ENCODE data around the gene CELSR1. TPM values are rescaled to one million over a fixed set of nuclear protein-coding genes. Genes with fewer than 3 reads are reported as not detected.

The CELSR1 gene
- total RNA-seq, 1 experiment from 2014 or later, result 19.6 TPM

- TF ChIP-seq CTCF (IDR thresholded peaks at IDR 0.05 in 2 of 3, conservative IDR thresholded peaks at IDR 0.05 in 1 of 3; ENCODE audit: borderline replicate concordance in 1 of 3, insufficient read depth in 1 of 3, low read depth in 2 of 3, low read length in 2 of 3), result no peak
These were observed 127.7 kb downstream of the CELSR1 start (continued) for GRCh38 chr22:46409631-46410210.

GRCh38 chr22:46408568-46409506 lies 128.6 kb downstream of the CELSR1 start:
- DNase-seq (ENCODE audit: low read depth, low spot score), result no peak
- no TSS peak for BruUV-seq (replicated peaks)
- Histone ChIP-seq H3K4me1 (ENCODE audit: control insufficient read depth in 1 of 2, insufficient read depth in 2 of 2, low read length in 2 of 2) (no peaks in the 10 kb centered on the region), H3K4me2 (ENCODE audit: low read length) (no peak overlapping the region), H3K4me3 (replicated peaks in 1 of 2; ENCODE audit: low read depth in 1 of 2, low read length in 2 of 2) (no peak overlapping the region), H2AFZ (ENCODE audit: low read depth, low read length, poor library complexity, severe bottlenecking) (no peak overlapping the region), H3K9me3 (ENCODE audit: control insufficient read depth in 1 of 2, insufficient read depth in 1 of 2, low read depth in 1 of 2, low read length in 2 of 2) (no peaks in the 10 kb centered on the region), H3K9me2 (ENCODE audit: insufficient read depth) (no peaks in the 10 kb centered on the region), H3K27ac (ENCODE audit: low read depth, low read length) (no peak overlapping the region), H3K36me3 (ENCODE audit: control insufficient read depth in 1 of 2, insufficient read depth in 2 of 2, low read length in 2 of 2) (no peaks in the 10 kb centered on the region), H3K9ac (ENCODE audit: low read length) (no peak overlapping the region), H3K79me2 (ENCODE audit: insufficient read depth, low read length) (no peaks in the 10 kb centered on the region), H4K20me1 (ENCODE audit: insufficient read depth) (no peaks in the 10 kb centered on the region), H3K27me3 (ENCODE audit: insufficient read depth, low read length) (no peaks in the 10 kb centered on the region)
- intact Hi-C loops (cut with micrococcal nuclease), result no loop called here
- ChIA-PET CTCF (no interaction called here), RAD21 (ENCODE audit: low non-redundant PET in 1 of 2, low total read pairs in 2 of 2, uncharacterized antibody in 2 of 2, unreplicated experiment in 2 of 2) (no interaction called here), POLR2A (no interaction called here)
- no peak for ATAC-seq
- no peak for TF ChIP-seq SIN3A (IDR thresholded peaks at IDR 0.05; ENCODE audit: low read depth)
- no peak for TF ChIP-seq SP1 (IDR thresholded peaks at IDR 0.05; ENCODE audit: low read depth)
- TF ChIP-seq EZH2phosphoT487 (IDR thresholded peaks at IDR 0.05; ENCODE audit: borderline replicate concordance), result no peak
- no peak for TF ChIP-seq ZBTB33 (IDR thresholded peaks at IDR 0.05; ENCODE audit: extremely low read depth, insufficient replicate concordance, low read length)
- TF ChIP-seq ELF1 (IDR thresholded peaks at IDR 0.05; ENCODE audit: borderline replicate concordance, low read depth), result no peak
